GM06990 (cell line): ENCODE measurements around the gene RFX1.

Experiments
- DNase-seq: peaks from one replicate; pipeline ENCODE4 v3.0.0-alpha.2; 2011; ENCODE audit not compliant: insufficient read length; ENCODE audit errors: extremely low read depth
- H3K27me3 ChIP-seq: replicated peaks from 2 replicates; pipeline ENCODE4 v1.6.0; 2011; ENCODE audit warnings: low read length; ENCODE audit not compliant: control insufficient read depth, insufficient read depth
- H3K36me3 ChIP-seq: 2 replicates; pipeline ENCODE4 v1.5.1; 2011; ENCODE audit warnings: low read length; ENCODE audit not compliant: control insufficient read depth, insufficient read depth
- H3K4me3 ChIP-seq: replicated peaks from 2 replicates; pipeline ENCODE4 v1.5.1; 2011; ENCODE audit warnings: low read depth, mild to moderate bottlenecking, control low read depth, low read length
- CTCF ChIP-seq: IDR thresholded peaks from 2 replicates; pipeline ENCODE4 v1.5.1; 2011; ENCODE audit warnings: low read length, control low read depth, mild to moderate bottlenecking, inconsistent platforms; ENCODE audit not compliant: insufficient read depth, poor library complexity, severe bottlenecking

RFX1 gene

DNA sequence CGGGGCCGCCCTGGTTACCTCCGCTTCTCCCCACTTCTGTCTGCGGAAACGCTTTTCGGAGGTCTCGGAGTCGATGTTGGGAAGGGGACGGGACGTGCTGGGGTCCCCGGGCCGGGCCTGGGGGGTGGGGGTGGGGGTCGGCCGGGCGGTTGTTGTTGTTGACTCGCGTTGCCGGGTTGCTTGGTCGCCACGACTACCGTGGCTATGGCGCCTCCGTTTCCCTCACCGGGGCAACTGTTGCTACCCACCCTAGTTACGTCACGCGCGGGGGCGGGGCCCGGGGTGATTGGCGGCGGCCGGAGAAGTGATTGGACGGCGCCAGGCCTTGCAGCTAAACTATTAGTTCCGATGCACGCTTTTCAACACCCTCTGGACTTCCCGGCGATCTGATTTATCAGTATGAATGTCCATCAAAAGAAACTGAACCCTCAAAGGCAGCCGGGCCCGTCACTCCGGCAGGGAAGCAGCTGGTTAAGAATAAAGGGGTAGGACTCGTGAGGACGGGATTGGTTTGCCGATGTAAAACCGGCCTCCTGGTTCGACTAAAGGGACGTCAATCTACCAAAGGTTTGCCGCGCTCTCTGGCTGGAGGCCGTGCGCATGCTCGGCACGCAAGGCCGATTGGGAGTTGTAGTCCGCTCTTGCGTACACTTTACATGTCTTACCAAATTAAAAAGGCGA is at the start of gene RFX1:
RFX1 (minus strand) TSS at position 236 of the 681 bp plus-strand sequence. CDS start 12,477 bp downstream, outside the sequence.
- peak; percentile 98 for DNase-seq
- peak within 1 kb of the TSS; percentile 84 for H3K4me3 ChIP-seq
- H3K27me3 ChIP-seq, result no peaks in the 10 kb centered on the region
- no peaks in the 10 kb centered on the region for H3K36me3 ChIP-seq
- no peak for TF ChIP-seq CTCF

DNA sequence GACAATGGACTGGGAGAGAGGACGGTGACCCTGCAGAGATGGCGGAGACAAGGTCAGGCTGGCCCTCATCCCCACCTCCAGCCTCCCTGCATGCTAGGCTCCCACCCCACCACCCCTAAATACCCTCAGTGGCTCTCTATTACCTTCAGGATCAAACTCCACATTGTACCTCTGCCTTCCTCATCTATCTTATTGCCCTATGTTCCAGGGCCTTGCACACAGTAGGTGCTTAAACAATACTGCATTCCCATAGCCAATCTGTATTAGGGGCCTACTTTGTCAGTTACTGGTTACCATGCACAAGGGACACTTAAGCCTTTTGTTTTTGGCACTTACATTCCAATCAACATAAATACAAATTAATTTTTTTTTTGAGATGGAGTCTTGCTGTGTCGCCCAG is 49.3 kb upstream of the RFX1 start:
- DNase-seq, result no peak
- no peak overlapping the region for H3K4me3 ChIP-seq
- TF ChIP-seq CTCF, result no peak
- peaks cover 5% of the 10 kb centered on the region for H3K27me3 ChIP-seq
- H3K36me3 ChIP-seq, result peaks cover 11% of the 10 kb centered on the region

- Histone ChIP-seq H3K27me3 (peaks cover 4% of the 10 kb centered on the region), H3K36me3 (peaks cover 11% of the 10 kb centered on the region), H3K4me3 (no peak overlapping the region)
- DNase-seq, result no peak
- no peak for TF ChIP-seq CTCF
Measured at GRCh38 chr19:14054721-14055120, 48.6 kb upstream of the RFX1 start.

DNA sequence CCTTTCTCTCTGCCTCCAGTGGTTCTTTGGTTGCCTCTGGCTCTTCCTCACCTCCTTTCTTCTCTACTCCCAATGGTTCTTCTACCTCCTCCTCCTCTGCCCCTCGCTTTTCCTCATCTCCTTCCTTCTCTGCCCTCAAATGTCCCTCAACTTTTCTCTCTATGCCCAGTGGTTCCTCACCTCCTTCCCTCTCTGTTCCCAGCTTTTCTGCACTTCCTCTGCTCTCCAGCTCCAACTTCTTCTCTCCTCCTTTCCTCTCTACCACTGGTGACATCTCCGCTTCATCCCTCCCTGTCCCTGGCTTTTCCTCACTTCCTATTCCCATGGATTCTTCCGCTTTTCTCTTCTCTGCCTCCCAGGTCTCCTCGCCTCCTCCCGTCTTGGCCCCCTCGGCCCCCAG is 48.0 kb upstream of the RFX1 start:
- H3K4me3 ChIP-seq, result no peak overlapping the region
- DNase-seq, result no peak
- H3K27me3 ChIP-seq, result peaks cover 4% of the 10 kb centered on the region
- peaks cover 12% of the 10 kb centered on the region for H3K36me3 ChIP-seq
- no peak for TF ChIP-seq CTCF

DNA sequence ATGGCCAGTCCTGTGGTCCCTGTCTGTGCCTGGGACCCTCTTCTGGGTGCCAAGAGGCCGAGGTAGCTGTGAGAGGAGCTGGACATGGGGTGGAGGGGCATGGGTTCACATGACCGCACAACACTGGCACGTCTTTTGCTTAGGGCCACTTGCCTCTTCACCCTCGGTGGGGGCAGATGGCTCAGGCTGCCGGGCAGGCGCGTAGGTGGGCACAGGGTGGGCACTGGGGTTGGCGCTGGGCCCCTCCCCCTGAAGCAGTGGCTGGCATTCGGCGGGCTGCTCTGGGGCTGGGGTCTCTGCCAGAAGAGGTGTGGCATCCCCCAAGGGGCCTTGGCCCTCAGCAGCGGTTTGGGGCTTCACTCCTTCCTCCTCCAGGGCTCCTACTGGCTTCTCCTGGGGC is 47.4 kb upstream of the RFX1 start:
- DNase-seq, result no peak
- TF ChIP-seq CTCF, result no peak
- Histone ChIP-seq H3K36me3 (peaks cover 17% of the 10 kb centered on the region), H3K4me3 (no peak overlapping the region), H3K27me3 (peaks cover 1% of the 10 kb centered on the region)

GRCh38 chr19:14053032-14053431 is 46.9 kb upstream of the RFX1 start:
- Histone ChIP-seq H3K36me3 (peaks cover 21% of the 10 kb centered on the region), H3K4me3 (no peak overlapping the region), H3K27me3 (no peaks in the 10 kb centered on the region; the same call in 1 of the 2 replicates)
- TF ChIP-seq CTCF, result no peak
- DNase-seq, result no peak
